GM19351 (cell line): ENCODE data around the gene KLK7.

Source experiments
- ATAC-seq: cut with Tn5 transposase; IDR thresholded peaks from one replicate; pipeline ENCODE4 v1.9.1; 2021; ENCODE audit warnings: mild to moderate bottlenecking, moderate library complexity; ENCODE audit not compliant: unreplicated experiment

KLK7 gene

GRCh38 chr19:50939596-50939995 lies 44.1 kb downstream of the KLK7 start:
- ATAC-seq = no peak

- ATAC-seq = no peak
These were observed 50.1 kb downstream of the KLK7 start for GRCh38 chr19:50933640-50934039.

GRCh38 chr19:50932690-50933083 lies 51.0 kb downstream of the KLK7 start:
- ATAC-seq = no peak

GRCh38 chr19:50932018-50932689 lies 51.6 kb downstream of the KLK7 start:
- no peak for ATAC-seq

GRCh38 chr19:50931023-50931422 lies 52.7 kb downstream of the KLK7 start:
- no peak for ATAC-seq

- no peak for ATAC-seq
These were observed 54.9 kb downstream of the KLK7 start for GRCh38 chr19:50928831-50929230.
